IPS-11a (cell line): ENCODE measurements around the gene MUC16.

Experiments used
- H3K4me3 ChIP-seq: one replicate; pipeline ENCODE4 v1.5.1; 2013; ENCODE audit warnings: low read depth, low read length, control low read depth

The MUC16 gene

DNA sequence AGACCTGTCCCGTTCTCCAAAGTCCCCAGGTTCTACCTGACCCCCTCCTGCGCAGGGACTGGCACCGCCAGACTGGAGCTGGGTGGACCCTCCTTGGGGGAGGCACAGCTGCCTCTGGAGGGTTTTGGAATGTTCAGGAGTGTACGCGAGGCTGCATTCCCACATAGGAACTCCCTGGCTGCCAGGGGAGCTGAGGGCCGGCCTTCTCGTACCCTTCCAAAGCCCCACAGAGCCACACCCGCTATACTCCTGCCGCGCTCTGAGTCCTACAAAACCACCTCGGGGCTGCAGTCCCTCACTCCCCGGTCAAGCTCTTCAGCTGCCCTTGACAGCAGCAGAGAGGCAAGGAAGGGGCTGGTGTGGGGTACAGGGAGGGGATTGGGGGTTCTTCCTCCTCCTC is 484 bp upstream of the MUC16 start:
- H3K4me3 ChIP-seq, result no peak overlapping the region

DNA sequence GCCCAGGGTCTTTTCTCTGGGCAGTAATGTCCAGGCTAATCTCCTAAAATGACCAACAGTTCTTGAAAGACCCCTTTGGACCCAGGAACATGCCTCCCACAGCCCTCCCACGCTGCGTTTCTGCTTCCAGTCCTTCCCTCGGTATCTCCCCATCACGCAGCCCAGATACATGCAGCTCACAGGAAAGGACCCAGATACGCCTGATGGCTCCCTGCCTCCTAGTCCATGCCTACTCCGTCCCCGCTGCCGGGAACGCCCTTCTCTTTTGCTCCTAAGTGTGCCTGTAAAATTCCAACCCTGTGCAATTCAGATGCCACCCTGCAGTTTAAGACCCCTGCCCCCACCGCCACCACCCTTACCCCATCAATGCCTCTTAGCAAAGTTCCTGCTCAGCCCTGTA is 778 bp downstream of the MUC16 start:
- H3K4me3 ChIP-seq, result no peak overlapping the region

DNA sequence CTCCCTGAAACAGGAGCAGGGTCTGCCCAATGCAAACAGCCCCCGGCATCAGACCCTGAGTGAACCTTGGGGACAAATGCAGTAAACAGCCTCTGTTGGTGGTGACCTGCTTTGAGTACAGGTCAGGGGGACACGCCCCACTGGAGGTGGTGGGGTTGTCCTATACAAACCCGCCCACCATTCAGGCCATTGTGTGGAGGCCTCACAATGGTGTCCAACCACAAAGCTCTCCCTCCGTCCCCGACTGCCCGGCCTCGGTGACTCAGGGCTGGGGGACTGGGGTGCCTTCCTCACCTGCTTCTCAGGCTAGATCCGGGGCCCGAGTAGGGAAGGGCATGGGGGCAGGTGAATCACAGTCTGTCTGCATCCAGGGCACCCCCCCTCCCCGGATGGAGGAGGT is 1.5 kb downstream of the MUC16 start:
- no peak overlapping the region for H3K4me3 ChIP-seq

DNA sequence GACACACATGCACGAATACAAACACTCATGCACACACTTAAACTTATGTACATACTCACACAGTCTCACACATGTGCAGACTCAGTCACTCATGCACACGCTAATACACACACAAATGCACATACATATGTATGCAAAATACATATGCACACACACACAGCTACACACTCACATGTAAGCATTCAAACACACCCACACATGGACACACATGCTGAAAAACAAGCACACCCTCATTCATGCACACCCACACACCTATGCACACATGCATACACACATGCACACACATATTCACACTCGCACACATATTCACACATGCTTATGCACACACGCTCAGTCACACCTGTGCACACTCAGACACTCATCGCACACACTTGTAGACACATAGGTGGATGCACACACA is 9.3 kb downstream of the MUC16 start:
- H3K4me3 ChIP-seq, result no peak overlapping the region

GRCh38 chr19:8988204-8988603 is 22.0 kb downstream of the MUC16 start:
- H3K4me3 ChIP-seq, result no peak overlapping the region

- H3K4me3 ChIP-seq, result no peak overlapping the region
Measured at GRCh38 chr19:8986296-8986695, 23.9 kb downstream of the MUC16 start.

DNA sequence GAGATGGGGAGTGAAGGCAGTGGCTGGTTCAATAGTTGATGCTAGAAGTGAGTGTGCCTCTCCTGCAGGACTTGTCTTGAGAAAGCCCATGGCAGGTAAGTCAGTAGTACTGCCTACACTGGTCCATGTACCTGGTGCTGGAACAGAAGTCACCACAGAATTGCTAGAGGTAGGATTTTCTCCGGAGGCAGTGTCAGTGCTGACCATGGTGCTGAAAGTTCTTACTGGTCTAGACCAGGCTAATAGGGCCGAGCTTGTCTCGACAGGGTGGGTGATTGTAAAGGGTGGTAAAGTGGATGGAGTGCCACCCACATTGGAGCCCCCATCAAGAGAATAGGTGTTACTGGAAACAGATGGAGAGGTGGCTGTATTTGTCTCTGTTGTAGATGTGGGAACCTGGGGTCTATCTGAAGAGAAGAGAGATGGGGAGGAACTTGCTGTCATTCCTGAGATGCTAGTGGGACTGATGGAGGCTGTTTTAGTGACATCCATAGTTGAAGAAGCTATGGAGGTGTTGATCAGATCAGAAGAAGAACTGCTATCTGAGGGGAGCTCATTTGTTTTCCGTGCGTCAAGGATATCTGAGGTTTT is 36.6 kb downstream of the MUC16 start:
- H3K4me3 ChIP-seq, result no peak overlapping the region

- H3K4me3 ChIP-seq, result no peak overlapping the region
Measured at GRCh38 chr19:8965887-8966286, 44.3 kb downstream of the MUC16 start.
